Activated CD8-positive, alpha-beta T cell treated with anti-CD3 and anti-CD28 coated beads, Interleukin-2, amount 10 ng/mL, durations not matched to agents 7 days and 5 days (primary cell): ENCODE data around the gene TMA7. TPM values are rescaled to one million over a fixed set of nuclear protein-coding genes. Genes with fewer than 3 reads are reported as not detected.

Experiments
- ATAC-seq: fragments of 150-1000 bp; cut with Tn5 transposase; one replicate; pipeline ENCODE4 v1.10.0; 2021; ENCODE audit warnings: moderate library complexity
- CTCF ChIA-PET: fragments of 350-600 bp; sonication (Branson Sonifier 250); formaldehyde crosslinking; loops from one replicate; lab custom pipeline; 2021; ENCODE audit warnings: antibody characterized with exemption; lab: Charles Lee
- POLR2A ChIA-PET: fragments of 350-600 bp; sonication (Branson Sonifier 250); formaldehyde crosslinking; loops from one replicate; lab custom pipeline; 2021; ENCODE audit warnings: antibody characterized with exemption; lab: Charles Lee
- DNase-seq: peaks from one replicate; pipeline ENCODE4 v3.0.0-alpha.2; 2020
- H3K27ac Mint-ChIP-seq: one replicate; pipeline ENCODE4 v1.8.0; 2021; ENCODE audit warnings: mild to moderate bottlenecking, mixed read lengths
- H3K27me3 Mint-ChIP-seq: one replicate; pipeline ENCODE4 v1.8.0; 2021; ENCODE audit warnings: low read depth, mixed read lengths
- H3K36me3 Mint-ChIP-seq: one replicate; pipeline ENCODE4 v1.8.0; 2021; ENCODE audit warnings: low read depth, mixed read lengths
- H3K4me1 Mint-ChIP-seq: one replicate; pipeline ENCODE4 v1.8.0; 2021; ENCODE audit warnings: low read depth, mixed read lengths
- H3K4me3 Mint-ChIP-seq: one replicate; pipeline ENCODE4 v1.8.0; 2021; ENCODE audit warnings: mild to moderate bottlenecking, mixed read lengths
- H3K9me3 Mint-ChIP-seq: one replicate; pipeline ENCODE4 v1.8.0; 2022; ENCODE audit warnings: mixed read lengths; ENCODE audit not compliant: insufficient read depth
- total RNA-seq, 2 experiments: library from RNA; stranded (reverse); gene quantifications; one replicate each; pipeline ENCODE4 v1.2.3, GENCODE V29; 2021

TMA7 gene
- total RNA-seq, 2 experiments from 2014 or later = 339 to 364 TPM

GRCh38 chr3:48432411-48433371, 7.4 kb upstream of the TMA7 start:
- Mint-ChIP-seq H3K27me3 (peaks cover 9% of the 10 kb centered on the region), H3K27ac (no peak overlapping the region), H3K36me3 (peaks cover 11% of the 10 kb centered on the region), H3K4me3 (no peak overlapping the region), H3K9me3 (no peaks in the 10 kb centered on the region), H3K4me1 (peaks cover 30% of the 10 kb centered on the region)
- DNase-seq (no peak), ATAC-seq (no peak)
- CTCF ChIA-PET = interaction anchor here (0.7 to 8.4 kb wide), 14 partner anchors 9 to 203 kb away, joined by 3 to 342 read pairs (median 4); partner anchors contain the start of genes NME6, PFKFB4 and SLC26A6
- POLR2A ChIA-PET = interaction anchor here (1.0 kb wide), 1 partner anchor 75 kb away, joined by 3 read pairs; no protein-coding TSS in a partner anchor

GRCh38 chr3:48433472-48434118, 6.5 kb upstream of the TMA7 start:
- peaks cover 34% of the 10 kb centered on the region for H3K4me1 Mint-ChIP-seq
- H3K27ac Mint-ChIP-seq = no peak overlapping the region
- POLR2A ChIA-PET = interaction anchor here (0.7 kb wide), 1 partner anchor 259 kb away, joined by 3 read pairs; no protein-coding TSS in a partner anchor
- peaks cover 2% of the 10 kb centered on the region for H3K27me3 Mint-ChIP-seq
- CTCF ChIA-PET = interaction anchor here (1.2 to 8.4 kb wide), 10 partner anchors 8 to 158 kb away, joined by 3 to 342 read pairs (median 8); partner anchors contain the start of gene PFKFB4
- no peak overlapping the region for H3K4me3 Mint-ChIP-seq
- DNase-seq = no peak
- no peaks in the 10 kb centered on the region for H3K9me3 Mint-ChIP-seq
- ATAC-seq = no peak
- H3K36me3 Mint-ChIP-seq = peaks cover 11% of the 10 kb centered on the region

GRCh38 chr3:48434591-48435222, 5.3 kb upstream of the TMA7 start:
- no peak overlapping the region for H3K4me3 Mint-ChIP-seq
- POLR2A ChIA-PET = no interaction called here
- DNase-seq (no peak), ATAC-seq (no peak)
- CTCF ChIA-PET = interaction anchor here (0.6 to 8.4 kb wide), 13 partner anchors 19 to 308 kb away, joined by 3 to 342 read pairs (median 21); partner anchors contain the start of genes ATRIP, PFKFB4 and SLC26A6
- no peak overlapping the region for H3K27ac Mint-ChIP-seq
- no peaks in the 10 kb centered on the region for H3K9me3 Mint-ChIP-seq
- peaks cover 11% of the 10 kb centered on the region for H3K36me3 Mint-ChIP-seq
- H3K27me3 Mint-ChIP-seq = peaks cover 2% of the 10 kb centered on the region
- peaks cover 40% of the 10 kb centered on the region for H3K4me1 Mint-ChIP-seq

GRCh38 chr3:48435223-48435595, 4.8 kb upstream of the TMA7 start:
- no peak for DNase-seq
- peaks cover 14% of the 10 kb centered on the region for H3K36me3 Mint-ChIP-seq
- no peak overlapping the region for H3K27ac Mint-ChIP-seq
- H3K9me3 Mint-ChIP-seq = no peaks in the 10 kb centered on the region
- H3K4me1 Mint-ChIP-seq = peaks cover 38% of the 10 kb centered on the region
- H3K4me3 Mint-ChIP-seq = no peak overlapping the region
- no peaks in the 10 kb centered on the region for H3K27me3 Mint-ChIP-seq
- CTCF ChIA-PET = interaction anchor here (0.7 to 8.4 kb wide), 43 partner anchors 10 to 500 kb away, joined by 3 to 342 read pairs (median 18); partner anchors contain the start of genes ATRIP, CDC25A, NME6 and PFKFB4
- no peak for ATAC-seq
- POLR2A ChIA-PET = interaction anchor here (1.5 kb wide), 1 partner anchor 11 kb away, joined by 6 read pairs; the partner anchor contains the start of gene ATRIP

- Mint-ChIP-seq H3K4me3 (no peak overlapping the region), H3K36me3 (peaks cover 21% of the 10 kb centered on the region), H3K9me3 (no peaks in the 10 kb centered on the region), H3K27ac (no peak overlapping the region), H3K27me3 (no peaks in the 10 kb centered on the region), H3K4me1 (peaks cover 31% of the 10 kb centered on the region)
- ATAC-seq (peak; percentile 37), DNase-seq (peak; percentile 92)
- ChIA-PET CTCF (interaction anchor here (0.6 to 8.4 kb wide), 100 partner anchors 11 to 586 kb away, joined by 3 to 342 read pairs (median 6); partner anchors contain the start of genes ATRIP, CDC25A, CELSR3 and NDUFAF3), POLR2A (interaction anchor here (0.6 to 1.6 kb wide), 11 partner anchors 10 to 166 kb away, joined by 3 to 8 read pairs (median 4); partner anchors contain the start of gene ATRIP)
Observed at GRCh38 chr3:48435774-48436476, 4.1 kb upstream of the TMA7 start.

GRCh38 chr3:48436477-48436787, 3.6 kb upstream of the TMA7 start:
- Mint-ChIP-seq H3K9me3 (no peaks in the 10 kb centered on the region), H3K4me3 (no peak overlapping the region), H3K27me3 (no peaks in the 10 kb centered on the region), H3K27ac (no peak overlapping the region), H3K4me1 (peaks cover 31% of the 10 kb centered on the region), H3K36me3 (peaks cover 23% of the 10 kb centered on the region)
- CTCF ChIA-PET = interaction anchor here (0.6 to 8.4 kb wide), 97 partner anchors 12 to 586 kb away, joined by 3 to 342 read pairs (median 6); partner anchors contain the start of genes ATRIP, CDC25A, CELSR3 and NDUFAF3
- no peak for DNase-seq
- no peak for ATAC-seq
- POLR2A ChIA-PET = interaction anchor here (0.6 to 1.6 kb wide), 10 partner anchors 10 to 165 kb away, joined by 3 to 8 read pairs (median 4); partner anchors contain the start of gene ATRIP

GRCh38 chr3:48436855-48437254, 3.2 kb upstream of the TMA7 start:
- DNase-seq (no peak), ATAC-seq (no peak)
- ChIA-PET POLR2A (interaction anchor here (0.7 to 1.6 kb wide), 7 partner anchors 9 to 165 kb away, joined by 3 to 8 read pairs (median 5); partner anchors contain the start of gene ATRIP), CTCF (interaction anchor here (0.7 to 8.4 kb wide), 48 partner anchors 12 to 348 kb away, joined by 3 to 342 read pairs (median 12); partner anchors contain the start of genes ATRIP, CDC25A, CELSR3 and NME6)
- peaks cover 23% of the 10 kb centered on the region for H3K36me3 Mint-ChIP-seq
- no peaks in the 10 kb centered on the region for H3K9me3 Mint-ChIP-seq
- no peak overlapping the region for H3K27ac Mint-ChIP-seq
- H3K4me1 Mint-ChIP-seq = peaks cover 35% of the 10 kb centered on the region
- H3K4me3 Mint-ChIP-seq = no peak overlapping the region
- no peaks in the 10 kb centered on the region for H3K27me3 Mint-ChIP-seq

GRCh38 chr3:48437812-48438211, 2.2 kb upstream of the TMA7 start:
- no peaks in the 10 kb centered on the region for H3K27me3 Mint-ChIP-seq
- no peak for ATAC-seq
- no peak overlapping the region for H3K4me3 Mint-ChIP-seq
- ChIA-PET CTCF (interaction anchor here (0.8 to 8.4 kb wide), 8 partner anchors 16 to 243 kb away, joined by 3 to 342 read pairs (median 44); partner anchors contain the start of gene ATRIP), POLR2A (no interaction called here)
- H3K4me1 Mint-ChIP-seq = peaks cover 44% of the 10 kb centered on the region
- no peak for DNase-seq
- H3K36me3 Mint-ChIP-seq = peaks cover 29% of the 10 kb centered on the region
- H3K27ac Mint-ChIP-seq = no peak overlapping the region
- no peaks in the 10 kb centered on the region for H3K9me3 Mint-ChIP-seq

GRCh38 chr3:48440590-48440958, 517 bp downstream of the TMA7 start:
- ATAC-seq = peak; percentile 3

GRCh38 chr3:48441940-48442339, 1.9 kb downstream of the TMA7 start:
- DNase-seq = no peak
- H3K36me3 Mint-ChIP-seq = peaks cover 40% of the 10 kb centered on the region
- POLR2A ChIA-PET = interaction anchor here (0.6 to 1.2 kb wide), 5 partner anchors 25 to 201 kb away, joined by 3 to 6 read pairs (median 3); partner anchors contain the start of genes PFKFB4 and ZNF589
- H3K9me3 Mint-ChIP-seq = no peaks in the 10 kb centered on the region
- H3K4me1 Mint-ChIP-seq = peaks cover 43% of the 10 kb centered on the region
- no peaks in the 10 kb centered on the region for H3K27me3 Mint-ChIP-seq
- no peak for ATAC-seq
- H3K27ac Mint-ChIP-seq = peak overlapping the region; percentile 69
- CTCF ChIA-PET = interaction anchor here (0.8 to 3.6 kb wide), 5 partner anchors 9 to 116 kb away, joined by 4 to 19 read pairs (median 10); no protein-coding TSS in a partner anchor
- H3K4me3 Mint-ChIP-seq = peak overlapping the region; percentile 97

More at GRCh38 chr3:48440590-48440958, 517 bp downstream of the TMA7 start:
- peaks cover 37% of the 10 kb centered on the region for H3K36me3 Mint-ChIP-seq
- no peaks in the 10 kb centered on the region for H3K27me3 Mint-ChIP-seq
- H3K4me1 Mint-ChIP-seq = peaks cover 34% of the 10 kb centered on the region
- ChIA-PET POLR2A (interaction anchor here (0.6 to 2.6 kb wide), 16 partner anchors 12 to 379 kb away, joined by 3 to 21 read pairs (median 4); partner anchors contain the start of genes SHISA5 and ZNF589), CTCF (interaction anchor here (1.2 to 3.6 kb wide), 16 partner anchors 10 to 171 kb away, joined by 3 to 34 read pairs (median 7); partner anchors contain the start of gene PLXNB1)
- H3K27ac Mint-ChIP-seq = peak overlapping the region; percentile 96
- peak; percentile 40 for DNase-seq
- H3K4me3 Mint-ChIP-seq = peak overlapping the region; percentile 97
- no peaks in the 10 kb centered on the region for H3K9me3 Mint-ChIP-seq
